Measurements from ENCODE around the gene MKRN2. TPM values are rescaled to one million over a fixed set of nuclear protein-coding genes. Genes with fewer than 3 reads are reported as not detected.
"Not testable (repeated sequence)": the region's sequence is repeated elsewhere in the genome, so short reads cannot be mapped to it uniquely, and the experiment has no call there.

The MKRN2 gene, protein sequence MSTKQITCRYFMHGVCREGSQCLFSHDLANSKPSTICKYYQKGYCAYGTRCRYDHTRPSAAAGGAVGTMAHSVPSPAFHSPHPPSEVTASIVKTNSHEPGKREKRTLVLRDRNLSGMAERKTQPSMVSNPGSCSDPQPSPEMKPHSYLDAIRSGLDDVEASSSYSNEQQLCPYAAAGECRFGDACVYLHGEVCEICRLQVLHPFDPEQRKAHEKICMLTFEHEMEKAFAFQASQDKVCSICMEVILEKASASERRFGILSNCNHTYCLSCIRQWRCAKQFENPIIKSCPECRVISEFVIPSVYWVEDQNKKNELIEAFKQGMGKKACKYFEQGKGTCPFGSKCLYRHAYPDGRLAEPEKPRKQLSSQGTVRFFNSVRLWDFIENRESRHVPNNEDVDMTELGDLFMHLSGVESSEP
- 10 to 100 TPM; 25.9 to 31.6 (median 29.4) TPM for polyA plus RNA-seq (ENCODE audit: insufficient read length in 10 of 10)
- long read RNA-seq, donor 1, partial matches to known transcripts, result 11 of 15 reads
- long read RNA-seq, donor 1, other reads (novel, unspliced or antisense), result 0 of 15 reads
- long read RNA-seq, donor 2, partial matches to known transcripts, result 0 of 5 reads
- long read RNA-seq, donor 2, other reads (novel, unspliced or antisense), result 0 of 5 reads
- long read RNA-seq, donor 3, result 0 reads
- long read RNA-seq, donor 4, partial matches to known transcripts, result 0 of 3 reads
- long read RNA-seq, donor 4, other reads (novel, unspliced or antisense), result 0 of 3 reads
- long read RNA-seq, donor 5, transcript MKRN2-201 (8 exons, 2,848 nt), result major isoform, 7 of 86 reads
- long read RNA-seq, donor 5, partial matches to known transcripts, result 79 of 86 reads
- long read RNA-seq, donor 5, other reads (novel, unspliced or antisense), result 0 of 86 reads
- long read RNA-seq, donor 6, transcript MKRN2-201 (8 exons, 2,848 nt), result major isoform, 9 of 9 reads
- long read RNA-seq, donor 6, partial matches to known transcripts, result 0 of 9 reads
- long read RNA-seq, donor 6, other reads (novel, unspliced or antisense), result 0 of 9 reads
- long read RNA-seq, donor 7, transcript MKRN2-201 (8 exons, 2,848 nt), result major isoform, 8 of 24 reads
- long read RNA-seq, donor 7, partial matches to known transcripts, result 11 of 24 reads
- long read RNA-seq, donor 7, other reads (novel, unspliced or antisense), result 5 of 24 reads
- long read RNA-seq, donor 8, partial matches to known transcripts, result 0 of 3 reads
- long read RNA-seq, donor 8, other reads (novel, unspliced or antisense), result 0 of 3 reads
- long read RNA-seq, donor 9, partial matches to known transcripts, result 0 of 2 reads
- long read RNA-seq, donor 9, other reads (novel, unspliced or antisense), result 0 of 2 reads

DNA sequence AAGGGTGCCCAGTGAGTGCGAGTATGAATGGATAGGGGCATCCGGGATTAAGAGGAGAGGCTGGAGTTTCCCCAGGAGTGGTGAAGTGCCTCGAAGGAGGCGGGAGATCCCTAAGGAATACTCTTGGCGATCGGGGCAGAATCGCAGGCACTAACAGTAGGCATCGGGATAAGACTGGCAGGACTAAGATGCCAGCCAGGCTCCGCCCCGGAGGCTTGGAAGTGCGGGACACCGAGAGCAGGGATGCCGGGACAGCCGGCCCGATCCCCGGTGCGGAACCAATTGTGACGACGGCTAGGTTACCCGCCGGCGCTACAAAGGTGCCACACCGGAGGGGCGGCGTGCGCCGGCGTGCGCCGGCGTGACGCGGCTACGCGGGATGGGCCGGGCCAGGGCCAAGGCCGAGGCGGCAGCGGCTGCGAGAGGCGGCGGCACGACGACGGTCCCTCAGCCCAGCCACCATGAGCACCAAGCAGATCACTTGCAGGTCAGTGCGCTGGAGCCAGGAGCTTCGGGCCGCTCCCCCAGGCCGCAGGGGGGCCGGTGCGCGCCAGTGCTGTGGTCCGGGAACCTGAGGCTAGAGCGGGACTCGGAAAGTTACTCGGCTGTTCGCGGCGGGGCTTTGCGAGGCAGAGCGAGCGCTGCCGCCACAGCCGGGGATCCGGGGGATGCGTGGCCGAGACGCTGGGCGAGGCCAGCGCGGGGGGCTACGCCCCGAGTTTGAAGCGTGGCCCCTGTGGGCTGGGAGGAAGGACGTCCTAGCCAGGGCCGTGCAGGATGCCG lies at the start of gene MKRN2:
Gene MKRN2 (plus strand): TSS at position 398 of the 783 bp plus-strand sequence. CDS start 64 bp downstream, at position 462.
- DNase-seq, result peak; percentile 88 to 97 (median 93)

DNA sequence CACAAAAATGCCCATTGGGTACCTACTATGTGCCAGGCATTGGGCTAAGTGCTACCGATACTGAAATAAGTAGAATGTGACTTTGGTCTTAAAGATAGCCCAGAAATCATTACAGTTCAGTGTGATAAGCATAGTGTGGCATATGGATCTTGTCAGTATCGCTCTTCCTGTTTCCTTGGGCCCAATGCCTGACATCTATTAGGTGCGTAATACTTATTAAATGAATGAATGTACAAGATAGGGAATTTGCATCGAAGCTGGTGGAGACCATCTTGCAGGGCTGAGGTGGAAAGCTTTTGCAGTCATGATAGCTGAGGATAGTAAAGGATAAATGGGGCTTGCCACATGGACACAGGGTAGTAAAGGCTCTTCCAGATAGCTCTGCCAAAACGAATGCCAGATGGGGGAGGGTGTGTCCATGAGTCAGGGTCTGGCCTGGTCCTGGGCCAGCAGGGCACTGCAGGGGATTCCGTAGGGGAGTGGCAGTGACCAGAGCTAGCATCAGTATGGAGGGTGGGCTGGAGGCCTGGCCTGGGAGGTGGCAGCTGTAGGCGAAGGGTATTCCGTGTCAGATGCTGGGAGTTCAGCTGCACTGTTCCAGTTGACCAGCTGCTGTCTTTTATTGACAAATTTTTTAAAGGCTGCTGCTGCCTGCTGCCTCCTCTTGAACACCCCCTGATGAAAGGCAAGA lies 49.2 kb upstream of the MKRN2 start:
- DNase-seq, result peak in 2 of 3 donors; percentile 40 to 55

DNA sequence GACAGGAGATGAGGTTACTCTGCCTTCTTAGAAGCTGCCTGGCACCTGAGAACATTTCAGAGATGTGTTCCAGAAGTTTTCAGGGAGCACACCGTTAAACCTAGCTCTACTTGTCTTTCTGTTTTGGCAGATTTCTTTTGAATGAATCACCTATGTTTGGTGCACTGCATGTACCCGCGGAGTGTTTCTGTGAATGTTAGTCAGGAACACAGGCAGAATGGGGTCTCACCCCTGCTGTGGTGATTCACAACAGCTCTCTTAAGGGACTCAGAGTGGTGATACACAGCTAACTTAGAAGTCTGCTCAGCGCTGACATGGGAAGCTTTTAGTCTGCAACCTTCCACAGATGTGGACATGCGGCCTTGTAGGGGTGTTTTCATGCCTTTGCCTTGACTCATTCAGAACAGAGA lies 48.6 kb upstream of the MKRN2 start:
- DNase-seq, result peak in 1 of 3 donors; percentile 94

DNA sequence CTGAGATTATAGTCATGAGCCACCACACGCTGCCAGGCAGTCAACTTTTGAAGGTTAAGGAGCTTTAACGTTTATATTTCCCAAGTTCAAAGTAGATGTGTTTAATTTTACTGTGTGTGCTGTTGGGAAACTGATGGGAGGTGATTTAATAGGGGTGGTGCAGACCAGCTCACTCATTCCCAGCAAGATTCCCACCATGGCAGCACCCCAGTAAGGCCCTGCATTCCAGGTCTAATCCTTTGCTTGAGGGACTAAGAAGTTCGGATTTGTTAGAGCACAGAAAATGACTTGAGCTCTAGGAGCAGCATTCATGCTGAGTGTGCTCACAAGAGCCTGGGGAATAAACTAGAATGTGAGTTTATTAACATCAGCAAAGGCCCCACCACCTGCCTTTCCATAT lies 47.4 kb upstream of the MKRN2 start:
- DNase-seq, result no peak

DNA sequence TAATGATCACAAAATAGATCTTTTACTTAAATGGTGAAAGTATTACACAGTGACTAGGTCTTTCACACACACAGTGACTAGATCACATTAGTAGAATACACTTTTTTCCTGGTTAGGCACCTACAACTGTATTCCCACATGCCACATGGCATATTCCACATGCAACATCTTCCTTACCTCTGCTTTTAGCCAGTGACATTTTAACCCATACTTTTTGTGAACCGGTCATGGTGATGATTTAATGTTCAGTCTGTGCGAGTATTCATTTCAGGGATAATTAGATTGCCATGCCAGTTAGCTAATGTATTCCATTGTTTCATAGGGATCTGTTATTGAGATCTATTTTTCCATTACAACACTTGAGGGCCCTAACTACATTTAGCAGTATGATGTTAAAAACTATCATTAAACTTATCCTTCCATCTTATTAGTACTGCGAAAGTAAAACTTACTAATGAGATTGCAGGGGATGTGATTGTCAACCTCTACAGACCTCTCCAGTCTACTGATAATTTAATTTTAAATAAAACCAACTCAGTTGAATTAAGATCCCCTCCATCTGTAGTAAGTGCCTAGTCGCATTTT lies 44.3 kb upstream of the MKRN2 start:
- DNase-seq, result no peak

DNA sequence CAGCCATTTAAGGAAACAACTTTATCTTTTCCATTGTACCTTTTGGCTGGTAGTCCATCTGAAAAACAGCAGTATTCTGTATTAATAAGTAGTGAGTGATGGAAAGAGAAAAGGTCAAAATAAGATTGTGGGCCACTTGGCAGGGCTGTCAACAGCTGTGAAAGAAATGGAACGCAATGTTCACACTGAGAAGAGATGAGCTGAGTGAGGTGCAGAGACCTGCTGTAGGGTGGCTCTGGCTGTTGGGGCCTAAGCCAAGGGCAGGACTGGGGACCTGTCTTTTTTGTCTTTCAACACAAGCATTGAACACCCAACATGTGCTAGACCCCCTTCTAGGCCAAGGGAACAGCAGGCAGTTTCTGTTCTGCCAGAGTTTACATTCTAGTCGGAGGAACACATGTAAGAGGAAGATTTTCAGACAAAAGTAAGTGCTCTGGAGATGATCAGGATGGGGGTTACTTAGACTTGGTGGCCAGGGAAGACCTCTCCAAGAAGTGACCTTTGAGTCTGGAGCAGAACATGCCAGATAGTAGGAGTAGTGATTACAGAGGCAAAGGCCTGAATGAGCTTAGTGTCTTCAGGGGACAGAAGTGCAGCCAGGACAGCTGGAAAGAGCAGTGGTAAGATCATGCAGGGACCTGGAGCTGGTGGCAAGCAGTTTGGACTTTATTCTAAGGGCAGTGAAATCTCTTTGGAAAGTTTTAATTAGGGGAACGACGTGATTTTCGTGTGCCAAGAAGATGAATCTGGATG lies 43.0 kb upstream of the MKRN2 start:
- no peak for DNase-seq

DNA sequence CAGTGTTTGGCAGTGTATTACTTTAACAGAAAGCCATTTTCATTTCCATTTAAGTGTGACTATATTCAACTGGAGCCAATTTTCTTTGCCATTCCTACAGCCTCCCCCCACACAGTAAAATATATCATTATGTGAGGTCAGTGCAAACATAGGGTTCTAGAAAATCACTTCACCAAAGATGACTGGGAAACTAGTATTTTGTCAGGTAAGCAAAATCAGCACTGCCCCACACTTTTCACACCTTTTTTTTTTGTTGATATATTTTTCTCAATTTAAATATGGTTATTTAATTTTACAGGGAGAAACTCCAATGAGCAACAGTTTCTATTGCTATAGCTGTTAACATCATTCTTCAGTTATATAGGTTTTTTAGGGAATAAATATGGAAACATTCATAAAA lies 41.3 kb upstream of the MKRN2 start:
- no peak for DNase-seq

DNA sequence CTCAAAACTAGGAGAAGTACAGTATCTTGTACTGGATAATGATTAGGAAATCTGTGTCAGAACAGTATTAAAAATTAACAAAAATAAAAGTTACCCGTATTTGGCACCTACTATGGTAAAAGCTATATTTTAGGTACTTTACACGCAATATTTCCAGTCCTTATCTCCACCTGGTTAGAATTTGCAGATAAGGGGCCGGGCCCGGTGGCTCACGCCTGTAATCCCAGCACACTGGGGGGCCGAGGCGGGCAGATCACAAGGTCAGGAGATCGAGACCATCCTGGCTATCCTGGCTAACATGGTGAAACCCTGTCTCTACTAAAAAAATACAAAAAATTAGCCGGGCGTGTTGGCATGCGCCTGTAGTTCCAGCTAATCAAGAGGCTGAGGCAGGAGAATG lies 40.0 kb upstream of the MKRN2 start:
- DNase-seq, result no peak

DNA sequence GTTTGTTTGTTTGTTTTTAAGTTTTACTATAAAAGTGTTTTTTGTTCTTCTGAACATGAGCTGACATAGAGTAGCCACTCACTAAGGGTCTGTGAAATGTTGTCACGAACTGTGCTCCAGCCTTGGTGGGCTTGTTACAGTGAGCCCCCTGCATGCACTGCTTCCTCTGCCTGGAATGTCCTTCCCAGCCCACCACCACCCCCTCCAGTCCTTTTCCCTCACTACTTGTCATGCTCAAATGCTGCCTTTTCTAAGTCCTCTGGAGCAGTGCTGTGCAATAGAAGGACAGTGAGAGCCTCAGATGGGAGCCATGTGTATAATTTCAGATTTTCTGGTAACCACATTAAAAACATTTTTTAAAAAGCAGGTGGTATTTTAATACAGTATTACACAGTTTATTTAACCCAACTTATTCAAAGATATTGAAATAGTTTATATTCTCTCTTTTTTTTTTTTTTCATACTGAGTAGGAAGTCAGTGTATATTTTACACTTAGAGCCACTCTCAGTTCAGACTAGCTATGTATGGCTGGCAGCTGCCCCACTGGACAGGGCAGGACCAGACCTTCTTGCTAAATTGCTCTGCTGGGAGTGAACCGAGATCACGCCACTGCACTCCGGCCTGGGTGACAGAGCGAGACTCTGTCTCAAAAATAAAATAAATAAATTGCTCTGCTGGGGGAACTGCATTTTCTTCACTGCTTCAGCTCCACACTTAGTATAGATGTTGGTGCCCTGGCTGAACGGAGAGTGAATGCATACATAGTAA lies 38.4 kb upstream of the MKRN2 start:
- no peak for DNase-seq

DNA sequence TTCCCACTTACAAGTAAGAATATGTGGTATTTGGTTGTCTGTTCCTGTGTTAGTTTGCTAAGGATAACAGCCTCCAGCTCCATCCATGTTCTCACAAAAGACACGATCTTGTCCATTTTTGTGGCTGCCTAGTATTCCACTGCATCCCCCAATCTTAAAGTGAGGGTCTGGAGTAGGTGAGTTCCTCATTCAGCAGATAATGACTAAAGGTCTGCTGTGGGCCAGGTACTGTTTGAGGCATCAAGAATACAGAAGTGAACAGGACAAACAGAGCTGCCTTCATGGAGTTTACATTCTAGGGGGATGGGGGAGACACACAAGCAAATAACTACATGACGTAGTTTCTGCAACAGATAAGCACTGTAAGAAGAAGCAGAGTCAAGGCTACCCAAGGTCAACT lies 35.9 kb upstream of the MKRN2 start:
- no peak for DNase-seq

DNA sequence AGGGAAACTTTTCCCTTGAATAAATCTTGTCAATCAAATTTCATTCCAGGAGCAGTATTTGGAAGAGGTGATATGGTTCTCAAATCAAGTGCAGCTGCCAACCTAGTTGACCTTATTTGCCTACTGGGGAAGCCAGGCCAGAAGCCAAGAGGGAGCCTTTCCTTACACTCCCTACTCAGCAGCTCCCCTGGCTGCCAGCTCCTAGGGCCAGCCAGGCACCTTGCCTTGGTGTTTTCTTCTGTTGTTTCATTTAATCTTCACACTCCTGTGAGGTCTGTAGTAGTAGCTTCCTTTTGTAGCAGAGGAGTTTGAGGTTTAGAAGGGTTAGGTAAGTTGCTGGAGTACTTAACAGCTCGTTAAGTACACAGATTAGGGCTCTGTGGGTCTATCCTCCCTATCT lies 34.2 kb upstream of the MKRN2 start:
- no peak for DNase-seq

DNA sequence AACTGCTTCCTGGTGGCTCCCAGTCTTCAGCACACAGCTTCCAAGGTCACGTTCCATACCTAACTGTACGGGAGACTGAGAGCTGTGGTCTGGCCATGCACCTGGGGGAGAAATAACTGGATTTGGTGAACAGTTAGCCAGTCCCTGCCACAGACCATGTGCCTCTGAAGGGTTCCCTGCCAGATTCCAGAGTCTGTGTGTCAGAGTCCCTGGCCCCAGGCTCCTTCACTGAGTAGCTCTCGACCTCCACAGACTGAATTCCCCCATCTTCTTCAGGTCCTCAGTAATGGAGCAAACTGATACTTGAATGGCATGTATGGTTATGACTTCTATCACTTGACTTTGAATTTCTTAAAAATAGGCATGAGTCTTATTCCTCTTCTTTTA lies 29.1 kb upstream of the MKRN2 start:
- DNase-seq, result no peak

DNA sequence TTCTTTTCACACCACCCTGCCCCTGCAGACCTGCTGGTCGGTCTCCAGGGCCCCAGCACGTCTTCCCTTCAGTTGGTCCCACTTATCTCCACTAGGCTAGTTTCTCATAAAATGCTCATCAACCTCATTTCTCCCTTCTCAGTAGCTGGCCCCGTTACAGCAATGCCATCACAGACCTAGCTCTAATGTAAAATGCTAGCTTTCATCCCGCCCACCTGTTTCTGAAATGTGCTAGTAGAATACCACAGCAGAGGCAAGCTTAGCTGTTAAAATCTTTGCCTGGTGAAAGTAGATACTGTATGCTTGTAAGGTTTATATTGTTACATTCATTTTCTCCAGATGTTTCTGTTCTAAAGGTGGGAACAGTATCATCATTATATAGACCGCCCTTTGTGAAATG lies 24.7 kb upstream of the MKRN2 start:
- no peak for DNase-seq

DNA sequence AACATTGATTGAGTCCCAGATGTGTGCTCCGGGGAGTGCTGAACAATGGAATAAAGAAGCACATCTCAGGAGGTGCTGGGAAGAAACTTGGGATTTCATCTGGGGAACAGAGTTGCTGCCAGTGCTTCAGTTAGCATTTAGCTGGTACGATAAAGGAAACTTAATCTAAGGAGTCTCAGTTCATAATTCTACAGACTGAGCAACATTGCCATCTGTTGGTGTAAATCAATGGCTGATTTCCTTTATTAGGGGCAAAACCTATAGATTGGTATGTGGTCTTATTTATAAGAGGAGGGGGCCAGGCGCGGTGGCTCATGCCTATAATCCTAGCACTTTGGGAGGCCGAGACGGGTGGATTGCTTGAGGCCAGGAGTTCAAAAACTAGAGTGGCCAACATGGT lies 20.5 kb upstream of the MKRN2 start:
- no peak for DNase-seq

DNA sequence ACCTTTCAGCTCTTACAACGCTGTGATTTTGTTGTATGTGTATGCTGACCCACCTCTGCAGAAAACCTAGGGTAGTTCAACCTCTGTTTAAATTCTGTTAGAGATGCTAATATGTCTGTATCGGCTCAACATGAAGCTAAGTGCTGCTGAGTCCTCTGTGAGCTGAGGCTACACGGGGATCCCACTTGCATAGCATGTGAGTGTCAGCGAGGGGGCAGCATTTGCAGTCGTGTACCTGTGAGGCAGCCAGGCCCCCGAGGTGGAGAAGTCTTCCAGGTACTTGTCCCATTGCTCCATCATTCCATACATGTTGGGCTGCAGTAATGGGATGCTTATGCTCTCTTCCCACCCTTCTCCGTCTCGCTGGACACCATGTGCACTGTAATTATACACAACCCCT lies 15.3 kb upstream of the MKRN2 start:
- DNase-seq, result no peak

DNA sequence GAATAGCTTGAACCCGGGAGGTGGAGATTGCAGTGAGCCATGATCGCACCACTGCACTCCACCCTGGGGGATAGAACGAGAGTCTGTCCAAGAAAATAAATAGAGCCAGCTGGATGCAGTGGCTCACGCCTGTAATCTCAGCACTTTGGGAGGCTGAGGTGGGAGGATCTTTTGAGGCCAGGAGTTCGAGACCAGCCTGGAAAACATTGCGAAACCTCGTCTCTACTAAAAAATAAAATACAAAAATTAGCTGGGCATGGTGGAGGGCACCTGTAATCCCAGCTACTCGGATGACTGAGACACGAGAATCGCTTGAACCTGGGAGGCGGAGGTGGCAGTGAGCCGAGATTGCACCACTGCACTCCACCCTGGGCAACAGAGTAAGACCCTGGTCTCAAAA lies 13.4 kb upstream of the MKRN2 start:
- DNase-seq, result not testable (repeated sequence)

DNA sequence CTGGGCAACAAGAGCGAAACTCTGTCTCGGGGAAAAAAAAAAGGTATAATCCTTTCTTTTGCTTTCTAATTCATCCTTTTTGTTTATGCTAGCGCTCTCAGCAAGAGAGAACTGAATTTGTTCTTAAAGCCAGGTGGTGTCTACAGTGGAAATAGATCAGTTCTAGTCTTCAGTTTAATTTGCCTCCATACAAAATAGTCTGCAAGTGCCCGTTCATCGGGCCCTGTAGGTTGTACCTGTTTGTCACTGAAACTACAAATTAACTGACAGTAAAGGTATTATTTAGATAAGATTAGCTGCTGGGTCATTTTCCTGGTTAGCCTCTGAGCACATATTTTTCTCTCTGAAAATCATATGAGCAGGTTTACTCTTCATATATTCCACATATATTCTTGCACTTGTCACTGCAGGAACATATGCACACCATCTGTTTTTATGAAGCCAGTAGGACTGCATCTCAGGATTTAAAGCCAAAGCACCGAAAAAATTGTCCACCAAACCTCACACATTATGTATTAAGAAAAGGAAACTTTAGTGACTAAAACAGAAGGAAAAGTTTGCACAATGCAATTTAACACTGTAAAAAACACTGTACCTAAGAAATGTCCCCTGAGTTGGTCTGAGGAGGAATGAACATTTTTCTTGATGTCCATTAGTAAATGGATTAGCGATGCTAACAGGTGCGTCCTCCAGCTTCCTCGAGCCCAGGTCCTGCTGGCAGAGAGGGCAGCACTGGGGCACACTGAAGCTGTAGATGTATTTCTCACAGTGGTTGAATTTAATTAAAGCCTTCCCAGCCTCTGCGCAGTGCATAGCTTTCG lies 12.0 kb upstream of the MKRN2 start:
- no peak for DNase-seq

DNA sequence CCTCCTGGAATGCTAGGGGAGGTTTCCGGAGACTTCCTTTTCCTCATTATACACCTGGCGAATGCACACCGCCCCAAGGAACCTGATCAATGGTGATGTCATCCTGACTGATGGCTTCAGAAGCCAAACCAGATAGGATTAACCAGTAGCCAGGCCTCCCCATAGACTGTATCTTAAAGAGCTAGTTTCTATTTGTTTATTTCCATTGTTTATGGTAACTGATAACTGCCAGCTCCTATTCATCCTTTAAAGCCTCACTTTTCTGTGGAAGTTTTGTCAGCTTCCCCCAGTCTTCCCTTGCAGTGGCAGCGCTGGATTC lies 11.5 kb upstream of the MKRN2 start, which contains the start of gene MKRN2OS:
Gene MKRN2OS (minus strand): TSS at position 27 of the 319 bp plus-strand sequence. CDS start 35 bp downstream, outside the sequence.
- DNase-seq, result no peak

Measured in muscle of back (tissue), 13 donors.